HG02981 (cell line): Measurements from ENCODE around the gene EHMT1.
A peak's percentile ranks its signal among the peaks of the same experiment; 100 is the strongest.

ENCODE experiments used
- ATAC-seq: cut with Tn5 transposase; IDR thresholded peaks from one replicate; pipeline ENCODE4 v1.9.1; 2021; ENCODE audit warnings: mild to moderate bottlenecking, moderate library complexity; ENCODE audit not compliant: unreplicated experiment

Gene EHMT1

DNA sequence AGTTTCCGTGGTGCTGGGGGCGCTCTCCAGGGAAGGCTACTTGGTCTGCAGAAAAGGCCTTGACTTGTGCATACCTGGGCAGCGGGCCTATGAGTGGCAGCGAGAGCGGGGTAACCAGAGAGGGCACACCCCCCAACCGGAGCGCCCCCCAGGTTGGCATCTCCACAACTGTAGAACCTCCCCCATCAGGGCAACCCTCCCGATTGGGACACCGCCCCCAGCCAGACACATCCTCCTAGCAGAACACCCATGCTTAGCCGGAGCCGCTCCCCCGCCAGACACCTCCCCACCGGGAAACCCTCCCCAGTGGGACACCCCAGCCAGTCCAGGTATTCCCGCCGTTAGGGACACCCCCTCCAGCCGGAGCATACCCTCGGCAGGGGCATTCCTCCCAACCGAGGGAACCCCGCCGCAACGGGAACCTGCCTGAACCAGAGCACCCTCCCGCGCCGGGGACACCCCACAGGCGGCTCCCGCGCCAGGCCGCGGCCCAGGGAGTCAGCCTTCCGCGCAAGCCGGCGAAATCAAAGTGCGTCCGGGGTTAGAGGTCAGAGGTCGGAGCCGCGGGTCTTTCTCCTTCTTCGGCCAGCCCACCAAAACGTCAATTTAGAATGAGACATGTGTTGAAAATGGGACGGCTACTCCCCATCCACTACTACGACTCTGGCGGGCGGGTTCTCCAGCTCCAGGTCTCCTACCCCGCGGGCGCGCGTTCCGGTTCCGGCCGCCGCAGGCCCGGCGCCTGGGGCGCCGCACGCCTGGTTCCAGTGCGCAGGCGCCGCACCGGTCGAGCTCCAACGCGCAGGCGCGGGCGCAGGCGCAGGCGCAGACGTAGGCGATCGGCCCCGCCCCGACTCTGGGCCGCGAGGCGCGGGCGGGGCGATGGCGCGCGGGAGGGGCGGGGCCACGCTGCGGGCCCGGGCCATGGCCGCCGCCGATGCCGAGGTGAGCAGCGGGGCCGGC lies at the start of gene EHMT1:
EHMT1 (plus strand) TSS at position 901 of the 963 bp plus-strand sequence; CDS start at position 925, 24 bp downstream.
- peak; percentile 70 for ATAC-seq

DNA sequence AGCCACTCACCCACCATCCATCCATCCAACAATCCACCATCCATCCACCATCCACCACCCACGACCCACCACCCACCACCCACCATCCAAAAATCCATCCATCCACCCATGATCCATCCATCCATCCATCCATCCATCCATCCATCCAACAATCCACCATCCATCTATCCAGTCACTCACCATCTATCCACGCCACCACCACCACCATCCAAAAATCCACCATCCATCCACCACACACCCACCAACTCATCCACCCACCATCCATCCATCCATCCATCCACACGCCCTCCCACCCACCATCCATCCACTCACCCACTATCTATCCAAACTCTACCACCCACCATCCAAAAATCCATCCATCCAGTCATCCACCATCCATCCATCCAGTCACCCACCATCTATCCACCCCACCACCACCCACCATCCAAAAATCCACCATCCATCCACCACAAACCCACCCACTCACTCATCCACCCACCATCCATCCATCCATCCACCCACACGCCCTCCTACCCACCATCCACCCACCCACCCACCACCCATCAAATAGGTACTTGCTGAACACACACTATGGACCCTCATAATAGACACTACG lies 49.1 kb upstream of the EHMT1 start:
- ATAC-seq, result no peak

DNA sequence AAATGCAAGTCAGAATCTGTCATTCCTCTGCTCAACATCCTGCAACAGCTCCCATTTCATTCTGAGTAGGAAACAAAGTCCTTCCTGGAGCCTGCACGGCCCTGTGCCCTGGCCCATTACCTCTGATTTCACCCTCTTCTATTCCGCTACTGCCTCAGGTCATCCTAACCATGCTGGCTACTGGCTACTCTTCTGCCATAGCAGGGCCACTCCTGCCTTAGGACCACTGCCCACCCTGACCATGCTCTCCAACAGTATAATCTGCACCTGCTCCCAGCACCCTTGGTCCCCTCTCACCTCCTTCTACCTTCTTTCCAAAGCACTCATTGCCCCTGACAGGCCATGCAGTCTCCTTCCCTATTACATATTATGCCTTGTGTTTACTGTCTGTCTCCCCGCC lies 48.2 kb upstream of the EHMT1 start:
- ATAC-seq, result no peak

DNA sequence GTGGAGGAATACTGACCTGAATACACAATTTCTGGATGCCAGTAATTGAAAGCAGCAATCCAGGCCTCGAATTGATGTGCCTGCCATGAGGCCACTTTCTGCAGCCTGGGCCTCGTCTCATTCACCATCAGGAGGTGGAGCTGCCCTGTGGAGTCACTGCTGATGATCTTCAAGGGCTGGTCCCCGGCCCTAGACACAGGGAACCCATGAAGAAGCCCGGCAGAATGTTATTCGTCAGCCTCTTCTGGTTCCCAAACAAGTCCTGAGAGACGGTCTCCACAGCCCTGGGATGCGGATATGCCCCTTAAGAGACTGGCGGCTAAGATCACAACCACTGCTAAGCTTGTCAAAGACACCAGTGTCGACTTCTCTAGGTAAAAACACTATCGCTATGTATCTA lies 44.6 kb upstream of the EHMT1 start:
- no peak for ATAC-seq

DNA sequence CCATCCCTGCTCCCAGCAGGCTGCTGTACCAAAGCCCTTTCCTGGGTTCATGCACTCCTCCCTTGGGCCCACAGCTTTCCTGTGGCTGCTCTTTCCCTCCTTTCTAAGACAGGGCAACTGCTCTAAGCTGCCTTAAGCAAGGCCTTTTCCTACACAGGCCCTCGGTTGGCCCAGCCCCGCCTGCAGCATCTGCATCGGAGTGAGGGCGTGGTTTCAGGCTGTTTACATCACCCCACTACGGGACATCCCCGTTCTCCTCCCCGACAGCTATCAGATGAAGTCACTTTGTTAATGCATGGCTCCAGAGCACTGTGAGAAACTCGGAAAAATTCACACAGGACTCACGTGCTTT lies 43.5 kb upstream of the EHMT1 start:
- ATAC-seq, result no peak

DNA sequence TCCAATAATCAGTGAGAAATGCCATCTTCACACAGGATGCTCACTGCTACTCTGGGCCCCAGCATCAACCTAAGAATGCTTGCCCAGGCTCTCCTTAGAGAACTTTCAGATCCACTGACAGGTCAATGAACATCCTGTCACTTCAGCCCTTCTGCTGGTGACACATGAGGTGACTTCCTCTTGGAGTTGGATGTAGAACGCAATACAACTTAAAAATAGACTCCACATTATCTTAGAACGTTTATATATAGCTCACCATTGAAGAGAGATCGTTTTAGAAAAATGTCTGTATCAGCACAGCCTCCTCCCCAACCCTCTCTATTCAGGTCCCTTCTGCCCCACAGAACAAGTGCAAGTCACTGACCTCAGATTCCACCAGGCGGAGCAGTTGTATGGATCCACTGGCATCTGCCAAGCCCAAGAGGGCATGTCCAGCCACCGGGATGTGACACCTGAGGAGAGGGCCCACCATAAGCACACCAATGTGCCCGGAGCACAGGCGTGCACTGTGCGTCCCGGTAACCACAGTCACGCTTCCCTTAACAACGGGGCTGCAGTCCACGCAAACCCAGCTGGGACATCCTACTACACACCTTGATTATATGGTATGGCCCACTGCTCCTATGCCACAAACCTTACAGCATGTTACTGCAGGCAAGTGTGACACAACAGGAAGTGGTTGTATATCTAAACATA lies 42.9 kb upstream of the EHMT1 start:
- no peak for ATAC-seq

DNA sequence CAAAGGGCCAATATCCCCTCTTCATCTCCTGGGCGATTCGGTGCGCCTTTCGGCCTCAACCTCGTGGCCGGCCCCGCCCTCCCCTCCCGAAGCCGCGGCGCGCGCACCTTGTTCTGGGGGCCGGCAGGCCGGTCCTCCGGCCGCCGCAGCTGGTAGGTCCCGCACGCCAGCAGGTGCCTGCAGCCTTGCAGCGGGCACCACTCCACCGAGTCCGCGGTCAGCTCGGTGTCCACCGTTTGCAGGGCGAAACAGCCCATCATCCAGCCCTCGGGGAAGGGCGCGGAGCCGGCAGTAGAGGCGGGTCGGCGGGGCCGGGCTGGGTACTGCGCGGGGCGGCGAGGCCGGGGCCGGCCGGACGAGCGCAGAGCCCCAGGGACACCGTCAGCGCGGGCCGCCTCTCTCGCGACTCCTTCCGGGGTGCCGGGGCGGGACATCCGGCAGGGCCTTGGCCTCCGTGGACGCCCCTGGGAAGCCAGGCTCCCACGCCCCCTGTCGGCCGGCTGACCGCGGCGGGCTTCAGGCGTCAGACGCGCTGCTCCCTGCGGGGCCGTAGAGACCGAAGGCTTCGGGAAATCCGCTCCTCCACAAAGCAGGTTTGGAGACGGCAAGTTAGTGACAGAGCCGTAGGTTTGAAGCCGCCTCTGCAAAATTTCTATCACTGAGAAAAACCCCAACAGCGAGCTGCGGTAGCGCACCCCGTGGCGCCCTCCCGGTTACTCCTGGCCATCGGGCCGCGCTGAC lies 40.1 kb upstream of the EHMT1 start, which contains the start of gene DPH7:
DPH7 (minus strand) TSS at position 408 of the 741 bp plus-strand sequence; CDS start at position 260, 148 bp downstream.
- peak; percentile 89 for ATAC-seq

DNA sequence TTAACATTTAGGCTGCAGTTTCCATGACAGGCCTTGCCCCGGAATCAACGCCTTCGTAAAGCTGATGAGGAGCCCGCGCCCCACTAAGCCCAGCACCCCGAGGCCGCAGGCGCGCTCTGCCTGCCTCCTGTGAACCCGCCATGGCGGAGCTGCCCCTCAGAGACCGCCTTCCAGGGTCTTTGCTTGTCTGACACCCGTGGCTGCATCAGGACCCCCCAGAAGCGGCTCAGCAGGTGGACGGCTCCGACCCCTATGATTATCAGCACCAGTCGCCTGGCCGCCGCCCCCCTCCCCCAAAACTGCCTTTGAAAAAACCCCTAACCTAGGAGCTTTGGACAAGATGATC lies 39.6 kb upstream of the EHMT1 start:
- no peak for ATAC-seq

DNA sequence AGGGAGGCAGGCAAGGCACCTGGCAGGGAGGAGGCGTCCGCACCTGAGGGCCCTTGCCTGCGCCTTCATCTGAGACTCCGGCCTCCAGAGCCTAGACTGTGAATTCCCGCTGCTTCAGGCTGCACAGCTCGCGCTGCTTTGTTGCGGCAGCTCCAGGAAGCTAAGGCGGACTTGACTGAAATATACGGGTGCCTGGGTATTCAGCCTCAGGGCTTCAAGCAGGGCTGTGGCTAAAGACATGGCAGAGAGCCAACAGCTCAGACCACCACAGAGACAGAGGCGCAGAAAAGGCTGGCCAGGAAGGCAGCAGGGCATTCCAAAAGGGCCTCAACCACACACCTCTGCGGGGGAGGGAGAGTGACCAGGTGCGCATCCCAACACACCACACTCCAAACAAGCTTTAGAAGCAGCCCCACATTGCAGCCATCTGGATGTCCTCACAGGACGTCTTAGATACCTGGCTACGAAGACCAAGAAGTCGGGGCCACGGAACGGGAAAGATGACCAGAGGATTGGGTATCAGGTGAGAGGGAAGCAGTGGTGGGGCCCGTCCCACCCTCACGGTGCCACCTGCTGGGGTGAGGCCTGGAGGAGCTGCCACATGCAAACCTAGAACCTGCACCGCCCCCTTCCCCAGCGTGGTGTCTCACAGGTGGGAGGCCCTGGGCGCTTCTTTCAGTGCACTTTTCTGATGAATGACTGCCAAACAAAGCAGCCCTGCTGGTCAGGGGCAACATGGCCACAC lies 38.4 kb upstream of the EHMT1 start:
- ATAC-seq, result no peak

DNA sequence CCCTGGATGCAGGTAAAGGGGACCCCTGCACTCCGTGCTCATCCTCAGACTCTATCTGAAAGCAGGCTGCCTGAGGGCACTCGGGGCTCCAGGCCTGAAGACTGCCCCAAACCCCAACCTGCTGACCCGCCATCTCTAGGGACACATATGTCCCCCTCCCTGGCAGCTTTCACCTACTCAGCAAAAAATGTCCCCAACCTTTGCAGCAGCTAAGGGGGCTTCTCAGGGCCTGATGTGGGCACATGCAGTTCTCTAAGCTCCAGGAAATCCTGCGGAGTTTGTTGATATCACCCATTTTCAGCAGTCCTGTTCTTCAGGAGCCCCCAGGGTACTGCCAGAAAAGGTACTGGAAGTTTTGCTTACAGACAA lies 37.9 kb upstream of the EHMT1 start:
- no peak for ATAC-seq

DNA sequence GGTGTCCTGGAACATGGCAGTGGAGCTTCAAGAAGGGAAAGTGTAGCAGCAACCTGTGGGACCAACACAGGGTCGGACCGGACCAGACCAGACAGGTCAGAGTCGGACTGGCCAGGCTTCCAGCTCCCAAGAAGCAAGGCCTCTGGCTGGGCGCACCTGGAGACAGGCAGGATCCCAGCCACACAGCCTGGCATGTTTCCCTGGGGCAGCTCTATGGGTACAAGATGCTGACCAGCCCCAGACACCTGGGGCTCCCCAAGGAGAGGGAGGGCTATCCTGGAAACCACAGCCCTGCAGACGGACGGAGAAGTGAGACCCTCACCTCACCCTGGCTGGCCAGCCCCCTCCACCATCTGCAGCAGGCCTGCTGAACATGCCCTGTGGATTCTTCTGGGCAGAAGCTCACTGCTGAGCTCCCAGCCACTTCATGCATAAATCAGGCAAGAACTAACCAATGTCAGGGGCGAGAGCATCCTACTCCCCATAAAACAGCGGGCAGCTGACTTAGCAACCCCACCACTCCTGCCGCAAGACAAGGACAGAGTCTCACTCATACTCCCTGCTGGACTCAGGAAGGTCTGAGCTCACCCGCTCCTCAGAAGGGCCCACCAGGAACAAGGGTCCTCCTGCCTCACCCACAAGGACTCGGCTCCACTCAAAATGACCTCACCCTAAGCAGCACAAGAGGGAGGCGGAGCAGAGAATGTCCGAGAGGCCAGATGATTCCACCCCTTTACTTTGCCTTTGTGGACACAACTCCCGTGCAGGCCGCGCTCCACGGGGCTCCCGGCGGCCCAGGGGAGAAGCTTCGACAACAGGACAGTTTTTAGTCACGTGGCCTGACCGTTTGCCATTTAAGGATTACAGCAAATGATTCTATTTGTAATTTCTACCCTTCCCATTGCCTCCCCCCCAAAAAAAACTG lies 37.2 kb upstream of the EHMT1 start:
- ATAC-seq, result no peak

DNA sequence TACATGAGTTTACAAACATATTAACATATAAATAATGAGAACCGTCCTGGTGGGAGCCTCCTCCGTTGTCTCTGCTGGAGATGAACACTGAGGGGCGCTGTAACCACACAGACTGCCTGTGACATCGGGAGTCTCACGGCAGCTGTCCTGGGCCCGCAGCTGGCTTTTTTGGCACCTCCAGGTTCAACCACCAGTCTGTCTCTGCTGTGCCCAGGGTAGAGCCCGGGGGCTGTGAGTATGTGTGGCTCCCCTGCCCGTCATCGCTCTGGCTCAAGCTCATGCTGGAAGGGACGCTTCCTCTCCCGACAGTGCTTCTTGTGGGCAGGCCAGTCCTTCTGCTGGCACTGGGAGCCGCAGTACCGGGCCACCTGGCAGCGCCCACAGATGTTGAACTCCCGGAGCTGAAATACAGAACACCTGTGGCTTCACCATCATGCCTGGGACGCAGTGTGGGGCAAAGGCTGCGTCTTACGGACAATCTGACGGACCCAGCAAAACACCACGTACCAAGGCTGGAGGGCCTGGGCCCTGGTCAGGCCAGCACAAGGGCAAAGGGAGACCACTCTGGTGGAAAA lies 36.4 kb upstream of the EHMT1 start:
- no peak for ATAC-seq

DNA sequence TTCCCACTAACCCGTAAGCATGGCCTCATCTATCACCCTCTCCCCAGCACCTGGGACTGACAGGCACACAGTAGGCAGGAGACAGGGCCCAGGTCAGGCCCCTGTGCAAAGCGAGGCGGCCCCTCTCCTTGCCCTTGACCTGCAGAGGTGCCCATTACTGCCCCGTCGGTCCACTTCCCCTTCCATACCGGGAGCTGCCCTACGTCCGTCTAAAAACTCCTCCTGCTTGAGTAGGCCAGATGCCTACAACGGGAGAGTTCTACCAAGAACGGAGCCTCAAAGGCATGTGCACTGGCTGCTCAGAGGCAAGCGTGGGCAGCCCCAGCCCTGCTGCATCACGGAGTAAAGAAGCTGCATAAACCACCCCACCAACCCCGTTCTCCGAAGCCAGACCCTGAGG lies 35.5 kb upstream of the EHMT1 start:
- ATAC-seq, result no peak

DNA sequence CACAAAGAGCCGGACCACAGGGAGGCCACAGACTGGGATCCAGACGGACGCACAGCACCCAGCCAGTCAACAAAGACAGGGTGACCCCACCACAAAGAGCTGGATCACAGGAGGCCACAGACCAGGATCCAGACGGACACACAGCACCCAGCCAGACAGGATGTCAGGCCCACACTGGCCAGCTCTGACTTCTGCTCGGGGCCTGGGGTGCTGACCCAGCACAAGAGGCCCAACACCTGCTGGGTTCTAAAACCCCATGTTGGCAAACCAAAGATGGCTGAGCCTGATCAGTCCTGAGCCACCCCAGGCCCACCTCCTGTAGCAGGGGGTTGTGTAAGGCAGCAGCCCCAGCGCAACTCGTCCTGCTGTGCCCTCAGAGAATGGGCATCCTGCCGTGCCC lies 34.8 kb upstream of the EHMT1 start:
- no peak for ATAC-seq

DNA sequence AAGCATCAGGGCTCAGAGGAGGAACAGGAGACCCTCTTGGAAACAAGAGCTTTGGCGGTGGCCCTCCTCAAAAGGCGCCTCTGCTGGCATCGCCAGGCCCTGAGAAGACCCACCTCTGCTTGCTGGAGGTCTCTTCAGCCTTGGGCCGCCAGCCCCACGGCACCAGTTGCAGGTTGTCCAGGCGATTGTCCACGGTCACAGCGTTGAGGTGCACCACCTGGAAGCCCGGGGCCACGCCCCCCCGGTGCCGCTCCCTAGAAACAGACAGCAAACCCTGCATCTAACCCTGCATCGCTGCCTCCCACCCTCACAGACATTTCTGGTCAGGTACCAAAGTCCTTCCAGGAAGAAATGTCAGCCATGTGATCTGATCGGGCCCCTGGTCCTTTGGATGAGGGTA lies 32.0 kb upstream of the EHMT1 start:
- no peak for ATAC-seq

DNA sequence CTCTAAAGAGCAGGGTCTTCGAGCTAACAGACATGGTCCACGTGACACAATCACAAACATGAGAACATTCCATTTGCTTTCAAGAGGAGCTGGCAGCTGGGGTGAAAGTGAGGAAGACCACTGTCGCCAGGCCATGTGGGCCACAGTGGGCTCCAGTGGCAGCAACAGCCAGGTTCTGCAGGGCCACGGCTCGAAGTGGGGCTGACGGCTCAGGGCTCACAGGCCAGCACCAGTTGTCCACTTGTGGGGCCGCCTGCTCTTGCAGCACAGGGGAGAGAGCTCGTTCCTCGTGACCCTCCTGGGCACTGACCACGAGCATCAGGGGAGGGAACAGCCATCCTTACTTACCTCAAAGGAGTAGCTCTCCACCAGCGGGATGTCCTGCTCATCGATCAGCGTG lies 30.5 kb upstream of the EHMT1 start:
- no peak for ATAC-seq

DNA sequence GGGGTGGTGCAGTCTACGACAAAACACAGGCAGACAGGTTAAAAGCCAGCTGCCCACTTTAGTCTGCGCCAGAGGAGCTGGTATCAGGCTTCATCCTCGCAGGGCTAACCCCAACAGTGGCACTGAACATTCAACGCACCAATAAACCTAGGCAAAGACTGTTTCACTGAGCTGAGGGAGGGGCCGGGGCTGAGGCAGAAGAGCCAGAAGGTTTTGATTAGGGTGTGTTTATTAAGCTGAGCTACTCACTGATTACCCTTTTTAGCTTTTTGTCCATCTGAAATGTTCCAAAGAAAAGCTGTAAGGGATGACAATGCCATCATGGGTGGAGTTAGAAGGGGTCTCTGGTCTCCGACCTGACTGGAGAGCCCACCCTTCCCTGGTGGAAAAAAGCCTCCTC lies 29.9 kb upstream of the EHMT1 start:
- no peak for ATAC-seq

DNA sequence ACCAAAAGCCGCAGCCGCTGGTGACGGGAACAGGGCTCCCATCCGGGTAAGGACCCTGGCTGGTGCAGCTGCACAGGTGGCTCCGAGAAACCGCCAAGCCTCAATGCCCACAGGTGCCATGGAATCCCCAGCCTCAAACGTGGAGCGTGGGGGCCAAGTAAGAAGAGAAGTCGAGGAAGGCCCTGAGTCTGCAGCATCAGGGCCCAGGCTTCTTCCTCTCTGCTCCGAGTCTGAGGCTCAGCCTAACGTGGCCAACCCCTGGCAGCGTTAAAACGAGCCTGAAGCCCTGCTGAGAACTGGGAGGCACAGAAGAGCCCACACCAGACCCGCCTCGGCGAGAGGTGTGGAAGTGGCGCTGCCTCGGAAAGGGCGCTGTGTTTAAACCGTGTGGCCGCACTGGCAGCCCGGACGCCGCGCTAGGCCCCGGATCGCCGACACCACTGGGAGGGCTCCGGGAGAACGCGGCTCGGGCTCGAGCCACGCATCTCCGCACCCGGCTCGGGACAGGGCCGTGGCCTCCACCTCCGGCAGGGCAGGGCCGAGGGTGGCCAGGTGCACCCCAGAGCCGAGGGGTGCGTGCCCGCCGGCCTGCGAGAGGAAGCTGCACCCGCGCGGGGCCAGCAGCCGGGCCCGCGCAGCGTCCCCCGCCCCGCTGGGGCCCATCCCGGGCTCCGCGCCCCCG lies 29.2 kb upstream of the EHMT1 start:
- peak; percentile 16 for ATAC-seq

DNA sequence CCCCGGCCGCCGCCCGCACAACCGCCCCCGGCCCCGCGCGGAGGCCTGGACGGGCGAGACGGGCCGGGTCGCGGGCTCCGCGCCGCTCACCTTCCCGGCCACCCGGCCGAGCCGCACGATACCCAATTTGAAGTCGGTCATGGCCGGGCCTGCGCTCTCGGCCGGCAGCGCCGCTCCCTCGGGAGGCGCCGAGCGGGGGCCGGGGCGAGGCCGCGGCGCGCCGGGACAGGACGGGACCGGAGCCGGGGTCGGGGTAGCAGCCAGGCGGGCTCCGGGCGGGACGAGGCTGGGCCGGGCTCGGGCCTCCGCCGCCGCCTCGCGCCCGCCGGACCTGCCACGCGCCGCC lies 28.7 kb upstream of the EHMT1 start:
- ATAC-seq, result peak; percentile 26
